GM12878 (cell line): Measurements from ENCODE around the gene RGMB.

ENCODE experiments used
- CEBPB ChIP-seq, 2 experiments: fragments of 150-350 bp in 1 of 2; IDR thresholded peaks; 2 replicates each; pipeline ENCODE4 v1.6.1; 2012 to 2014; ENCODE audit warnings: low read depth in 2 of 2, low read length in 2 of 2, borderline replicate concordance in 1 of 2, inconsistent platforms in 1 of 2
- POLR2AphosphoS5 ChIP-seq: IDR thresholded peaks from 2 replicates; pipeline ENCODE4 v1.6.1; 2011; ENCODE audit warnings: mild to moderate bottlenecking, low read length, inconsistent platforms
- SREBF2 ChIP-seq: IDR thresholded peaks from 2 replicates; pipeline ENCODE4 v1.6.1; 2012; ENCODE audit warnings: mild to moderate bottlenecking, low read length
- TCF7 ChIP-seq: IDR thresholded peaks from 2 replicates; pipeline ENCODE4 v1.6.1; 2014; ENCODE audit warnings: antibody characterized with exemption, borderline replicate concordance
- ZNF24 ChIP-seq: fragments of 450-650 bp; IDR thresholded peaks from 2 replicates; pipeline ENCODE4 v1.6.1; 2017; ENCODE audit warnings: antibody characterized with exemption, mild to moderate bottlenecking
- ZNF384 ChIP-seq: IDR thresholded peaks from 2 replicates; pipeline ENCODE4 v1.6.1; 2012; ENCODE audit warnings: low read depth, mild to moderate bottlenecking, low read length, improper control_type of control experiment, borderline replicate concordance
- TF ChIP-seq, protein P1 (sequence below), 3 experiments: IDR thresholded peaks in 2 of 3; conservative IDR thresholded peaks in 1 of 3; 2 replicates each; pipeline ENCODE4 v1.5.1; 2011; ENCODE audit warnings: low read depth in 3 of 3, low read length in 3 of 3, mild to moderate bottlenecking in 3 of 3, control low read depth in 2 of 3, moderate library complexity in 2 of 3, inconsistent platforms in 1 of 3, mixed read lengths in 1 of 3; ENCODE audit not compliant: control insufficient read depth in 2 of 3, insufficient read depth in 1 of 3; ENCODE audit errors: extremely low read depth in 1 of 3
- TF ChIP-seq, protein P2 (sequence below): IDR thresholded peaks from 2 replicates; pipeline ENCODE4 v1.6.1; 2012; ENCODE audit warnings: low read length, inconsistent platforms

DNA sequence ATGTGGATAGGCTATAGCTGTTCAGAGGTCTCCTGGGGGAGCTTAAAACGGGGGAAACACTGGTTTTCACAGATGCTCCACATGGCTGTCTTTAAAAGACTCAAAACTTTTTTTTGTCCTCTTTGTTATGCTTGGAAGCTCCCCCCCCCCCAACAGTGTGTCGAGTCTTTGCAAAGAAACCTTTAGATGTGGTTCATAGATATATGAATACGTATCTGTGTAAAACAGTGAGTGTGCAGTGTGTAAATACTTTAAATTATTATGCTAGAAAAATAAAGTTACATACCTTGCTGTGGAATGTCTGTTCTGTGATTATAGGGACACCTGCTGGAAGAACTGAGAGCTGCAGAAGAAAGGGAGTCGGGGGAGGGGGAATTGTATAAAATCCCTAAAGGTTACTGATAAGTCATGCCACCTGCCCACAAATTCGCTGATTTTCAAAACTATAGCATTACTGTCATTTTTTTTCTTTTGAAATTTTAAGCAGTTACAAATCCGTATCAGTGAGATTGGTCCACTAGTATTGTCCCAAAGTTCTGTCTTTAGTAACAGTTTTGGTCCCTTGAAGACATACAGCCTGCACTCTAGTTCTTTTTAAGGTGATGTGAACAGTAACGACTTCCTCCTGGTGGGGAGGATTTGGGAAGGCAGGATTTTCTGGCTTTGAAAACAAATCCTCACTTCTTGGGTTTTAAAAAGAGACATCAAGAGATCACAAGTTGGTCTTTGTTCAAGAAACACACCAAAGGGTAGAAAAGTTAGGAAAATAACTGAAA, 22.9 kb downstream of the RGMB start:
- TF ChIP-seq ZNF24 (no peak), CEBPB (IDR thresholded peaks at IDR 0.05; ENCODE audit: borderline replicate concordance in 1 of 2, low read depth in 2 of 2, low read length in 2 of 2) (no peak), POLR2AphosphoS5 (no peak), ZNF384 (no peak), SREBF2 (no peak), TCF7 (no peak)
- TF ChIP-seq, protein P1, sequence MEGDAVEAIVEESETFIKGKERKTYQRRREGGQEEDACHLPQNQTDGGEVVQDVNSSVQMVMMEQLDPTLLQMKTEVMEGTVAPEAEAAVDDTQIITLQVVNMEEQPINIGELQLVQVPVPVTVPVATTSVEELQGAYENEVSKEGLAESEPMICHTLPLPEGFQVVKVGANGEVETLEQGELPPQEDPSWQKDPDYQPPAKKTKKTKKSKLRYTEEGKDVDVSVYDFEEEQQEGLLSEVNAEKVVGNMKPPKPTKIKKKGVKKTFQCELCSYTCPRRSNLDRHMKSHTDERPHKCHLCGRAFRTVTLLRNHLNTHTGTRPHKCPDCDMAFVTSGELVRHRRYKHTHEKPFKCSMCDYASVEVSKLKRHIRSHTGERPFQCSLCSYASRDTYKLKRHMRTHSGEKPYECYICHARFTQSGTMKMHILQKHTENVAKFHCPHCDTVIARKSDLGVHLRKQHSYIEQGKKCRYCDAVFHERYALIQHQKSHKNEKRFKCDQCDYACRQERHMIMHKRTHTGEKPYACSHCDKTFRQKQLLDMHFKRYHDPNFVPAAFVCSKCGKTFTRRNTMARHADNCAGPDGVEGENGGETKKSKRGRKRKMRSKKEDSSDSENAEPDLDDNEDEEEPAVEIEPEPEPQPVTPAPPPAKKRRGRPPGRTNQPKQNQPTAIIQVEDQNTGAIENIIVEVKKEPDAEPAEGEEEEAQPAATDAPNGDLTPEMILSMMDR (IDR thresholded peaks at IDR 0.05 in 2 of 3, conservative IDR thresholded peaks at IDR 0.05 in 1 of 3; ENCODE audit: control insufficient read depth in 2 of 3, extremely low read depth in 1 of 3, insufficient read depth in 1 of 3, low read depth in 3 of 3, low read length in 3 of 3): peak; percentile 70 to 80 (median 75)
- TF ChIP-seq, protein P2, sequence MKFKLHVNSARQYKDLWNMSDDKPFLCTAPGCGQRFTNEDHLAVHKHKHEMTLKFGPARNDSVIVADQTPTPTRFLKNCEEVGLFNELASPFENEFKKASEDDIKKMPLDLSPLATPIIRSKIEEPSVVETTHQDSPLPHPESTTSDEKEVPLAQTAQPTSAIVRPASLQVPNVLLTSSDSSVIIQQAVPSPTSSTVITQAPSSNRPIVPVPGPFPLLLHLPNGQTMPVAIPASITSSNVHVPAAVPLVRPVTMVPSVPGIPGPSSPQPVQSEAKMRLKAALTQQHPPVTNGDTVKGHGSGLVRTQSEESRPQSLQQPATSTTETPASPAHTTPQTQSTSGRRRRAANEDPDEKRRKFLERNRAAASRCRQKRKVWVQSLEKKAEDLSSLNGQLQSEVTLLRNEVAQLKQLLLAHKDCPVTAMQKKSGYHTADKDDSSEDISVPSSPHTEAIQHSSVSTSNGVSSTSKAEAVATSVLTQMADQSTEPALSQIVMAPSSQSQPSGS: no peak
